Measurements from ENCODE around the gene PDZRN4.
"Not testable (repeated sequence)": the region's sequence is repeated elsewhere in the genome, so short reads cannot be mapped to it uniquely, and the experiment has no call there.

PDZRN4 gene

GRCh38 chr12:41287500-41288141 is 99.5 kb downstream of the PDZRN4 start:
- no peak for DNase-seq

- DNase-seq: no peak
Observed at GRCh38 chr12:41288142-41288811, 100.2 kb downstream of the PDZRN4 start.

- no peak for DNase-seq
Observed at GRCh38 chr12:41289501-41289900, 101.4 kb downstream of the PDZRN4 start.

- DNase-seq: no peak
Observed at GRCh38 chr12:41293011-41293410, 104.9 kb downstream of the PDZRN4 start.

- DNase-seq: no peak
Observed at GRCh38 chr12:41293461-41293860, 105.3 kb downstream of the PDZRN4 start.

- no peak for DNase-seq
Observed at GRCh38 chr12:41302979-41303403, 114.9 kb downstream of the PDZRN4 start.

- no peak for DNase-seq
Observed at GRCh38 chr12:41304526-41304925, 116.4 kb downstream of the PDZRN4 start.

- DNase-seq: no peak
Observed at GRCh38 chr12:41310367-41310766, 122.2 kb downstream of the PDZRN4 start.

GRCh38 chr12:41311883-41312282 is 123.8 kb downstream of the PDZRN4 start:
- no peak for DNase-seq

GRCh38 chr12:41312451-41312850 is 124.3 kb downstream of the PDZRN4 start:
- DNase-seq: not testable (repeated sequence)

GRCh38 chr12:41325336-41325735 is 137.2 kb downstream of the PDZRN4 start:
- no peak for DNase-seq

GRCh38 chr12:41327096-41327895 is 139.2 kb downstream of the PDZRN4 start:
- DNase-seq: no peak

- no peak for DNase-seq
Observed at GRCh38 chr12:41333974-41334373, 145.9 kb downstream of the PDZRN4 start.

- no peak for DNase-seq
Observed at GRCh38 chr12:41334390-41334789, 146.3 kb downstream of the PDZRN4 start.

- DNase-seq: no peak
Observed at GRCh38 chr12:41336041-41336549, 148.0 kb downstream of the PDZRN4 start.

GRCh38 chr12:41339784-41340183 is 151.7 kb downstream of the PDZRN4 start:
- no peak for DNase-seq

GRCh38 chr12:41344776-41345470 is 156.8 kb downstream of the PDZRN4 start:
- no peak for DNase-seq

- DNase-seq: no peak
Observed at GRCh38 chr12:41348198-41348597, 160.1 kb downstream of the PDZRN4 start.

GRCh38 chr12:41356181-41356580 is 168.1 kb downstream of the PDZRN4 start:
- DNase-seq: no peak

- no peak for DNase-seq
Observed at GRCh38 chr12:41361738-41362137, 173.6 kb downstream of the PDZRN4 start.

- no peak for DNase-seq
Observed at GRCh38 chr12:41362510-41362909, 174.4 kb downstream of the PDZRN4 start.

- no peak for DNase-seq
Observed at GRCh38 chr12:41362931-41363330, 174.8 kb downstream of the PDZRN4 start.

- DNase-seq: no peak
Observed at GRCh38 chr12:41364211-41364610, 176.1 kb downstream of the PDZRN4 start.
